H1 (cell line): ENCODE measurements around the gene CTNNA3. TPM values are rescaled to one million over a fixed set of nuclear protein-coding genes. Genes with fewer than 3 reads are reported as not detected.

Experiments used
- ATF2 ChIP-seq: IDR thresholded peaks from 2 replicates; pipeline ENCODE4 v1.6.1; 2012; ENCODE audit warnings: low read length, inconsistent platforms
- KDM4A ChIP-seq: IDR thresholded peaks from one replicate; pipeline ENCODE4 v1.7.1; 2012; ENCODE audit warnings: low read depth, mild to moderate bottlenecking, moderate library complexity, low read length, inconsistent platforms; ENCODE audit not compliant: severe bottlenecking
- PHF8 ChIP-seq: fragments of 200-600 bp; sonication (generic); conservative IDR thresholded peaks from 2 replicates; pipeline ENCODE4 v1.7.1; 2012; ENCODE audit warnings: low read depth, mild to moderate bottlenecking, inconsistent platforms, low read length, moderate library complexity
- polyA plus RNA-seq, 7 experiments: library from polyadenylated mRNA; depleted of rRNA in 3 of 7; stranded (reverse) in 5 of 7; unstranded in 2 of 7; fragments of >200 nt in 5 of 7; fragments of 200-250 nt in 2 of 7; gene quantifications; 1 replicate in 5 of 7; 2 replicates in 1 of 7; 4 replicates in 1 of 7; pipeline versions ENCODE4 v1.2.1 to v1.2.3, GENCODE V29; 2011 to 2013; ENCODE audit warnings: missing spikeins in 2 of 7, mixed read lengths in 2 of 7
- total RNA-seq: library from RNA; stranded (reverse); fragmentation: NEBNext Ultra II Directional; extraction: Animal tissue kit (Norgen Biotek cat#: 25700); gene quantifications from 2 replicates; pipeline ENCODE4 v1.2.1, GENCODE V29; 2021

The CTNNA3 gene
- total and polyA plus RNA-seq, 2 of the 8 experiments (the other 6 are each of a cell fraction or from before 2014, with no cell fraction given), result 1.3 to 1.5 TPM

- TF ChIP-seq ATF2 (no peak), KDM4A (no peak), PHF8 (no peak)
- TF ChIP-seq, all 59 proteins: peak for 0
Measured at GRCh38 chr10:66538371-66538770, 1157.6 kb downstream of the CTNNA3 start (continued).
